ENCODE results near the gene FAT2.

FAT2 gene

DNA sequence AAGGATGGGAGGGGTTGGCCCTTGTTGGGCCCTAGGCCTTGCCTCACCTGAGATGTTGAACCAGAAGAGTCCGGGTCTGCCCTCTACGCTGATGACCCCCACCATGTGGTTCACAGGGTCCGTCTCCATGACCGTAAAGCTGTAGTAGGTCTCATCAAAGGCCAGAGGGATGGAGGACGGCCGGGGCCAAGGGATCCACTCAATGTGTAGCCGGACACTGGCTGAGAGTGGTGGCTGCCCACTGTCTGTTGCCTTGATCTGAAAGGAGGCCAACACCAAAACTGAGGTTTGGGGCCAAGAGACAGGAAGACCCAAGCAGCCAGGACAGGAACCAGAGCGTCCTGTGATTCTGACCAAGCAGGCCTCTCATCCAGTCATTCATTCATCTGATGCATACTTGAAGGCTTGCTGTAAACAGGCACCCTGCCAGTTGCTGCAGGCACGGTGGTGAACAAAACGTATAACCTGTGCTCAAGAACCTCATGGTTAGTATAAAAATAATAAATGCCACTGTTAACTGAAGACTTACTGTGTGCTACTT lies 37.9 kb downstream of the FAT2 start:
- DNase-seq: no peak

DNA sequence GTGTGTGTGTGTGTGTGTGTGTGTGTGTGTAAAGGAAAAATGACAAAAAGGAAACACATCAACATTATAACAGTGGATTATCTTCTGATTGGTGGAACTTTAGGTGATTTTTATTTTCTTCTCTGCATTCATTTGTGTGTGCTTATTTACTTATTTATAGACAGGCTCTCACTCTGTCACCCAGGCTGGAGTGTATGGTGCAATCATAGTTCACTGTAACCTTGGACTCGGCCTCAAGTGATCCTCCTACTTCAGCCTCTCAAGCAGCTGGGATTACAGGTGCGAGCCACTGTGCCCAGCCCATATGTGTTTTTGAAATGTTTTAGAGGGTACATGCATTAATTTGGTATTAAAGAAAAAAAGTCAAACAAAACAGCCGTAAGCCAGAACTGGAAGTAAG lies 39.1 kb downstream of the FAT2 start:
- DNase-seq: no peak

DNA sequence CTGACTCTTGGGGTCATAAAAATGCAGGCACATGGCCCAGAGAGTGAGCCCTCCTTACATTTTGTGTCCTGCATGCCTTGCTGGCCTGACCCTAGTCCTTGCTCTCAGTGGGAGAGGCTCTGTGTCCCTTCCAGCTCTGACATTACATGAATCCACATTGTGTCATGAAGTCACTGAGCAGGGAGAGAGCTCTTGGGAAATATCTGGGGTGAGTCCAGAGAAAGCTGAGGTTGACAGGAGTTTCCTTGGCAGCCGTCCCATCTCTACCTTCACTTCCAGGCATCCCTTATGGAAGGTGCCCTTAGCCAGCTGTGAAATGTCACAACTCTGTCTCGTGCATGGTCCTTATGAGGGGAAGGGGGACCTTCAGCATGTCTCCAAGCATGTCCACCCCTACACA lies 41.0 kb downstream of the FAT2 start:
- no peak for DNase-seq

DNA sequence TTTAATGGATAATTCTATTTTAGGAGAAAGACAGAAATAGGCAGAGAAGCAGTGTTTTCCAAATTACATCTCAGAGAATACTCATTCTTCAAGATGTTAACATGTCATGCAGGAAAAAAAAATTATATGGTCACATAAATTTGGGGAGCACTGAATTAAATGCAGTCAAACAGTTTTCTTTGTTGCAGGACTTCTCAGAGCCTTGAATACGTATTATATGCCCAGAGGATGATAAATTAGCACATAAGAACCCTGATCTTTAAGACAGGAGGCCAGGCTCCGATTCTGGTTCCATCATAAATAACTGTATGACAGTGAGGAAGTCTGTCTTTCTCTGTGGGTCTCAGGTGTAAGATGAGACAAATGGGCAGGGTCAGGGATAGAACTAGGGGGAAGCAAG lies 41.4 kb downstream of the FAT2 start:
- no peak for DNase-seq

DNA sequence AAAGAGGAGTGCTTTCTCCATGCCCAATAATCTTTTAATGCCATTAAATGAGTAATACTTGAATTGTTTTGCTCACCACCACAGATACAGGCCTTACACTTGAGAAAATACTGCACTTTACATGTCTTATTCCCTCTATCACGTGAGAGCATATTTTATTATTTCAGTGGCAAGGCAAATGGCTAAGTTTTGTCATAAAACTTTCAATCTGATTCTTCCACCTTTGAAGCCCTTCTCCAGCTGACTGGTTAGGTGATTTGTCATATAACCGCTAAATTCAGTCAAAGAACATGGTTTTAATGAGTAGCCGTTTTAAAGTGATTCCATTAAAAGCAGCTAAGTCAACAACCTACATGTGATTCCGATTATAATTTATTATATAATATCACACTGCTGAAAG lies 43.8 kb downstream of the FAT2 start:
- no peak for DNase-seq

DNA sequence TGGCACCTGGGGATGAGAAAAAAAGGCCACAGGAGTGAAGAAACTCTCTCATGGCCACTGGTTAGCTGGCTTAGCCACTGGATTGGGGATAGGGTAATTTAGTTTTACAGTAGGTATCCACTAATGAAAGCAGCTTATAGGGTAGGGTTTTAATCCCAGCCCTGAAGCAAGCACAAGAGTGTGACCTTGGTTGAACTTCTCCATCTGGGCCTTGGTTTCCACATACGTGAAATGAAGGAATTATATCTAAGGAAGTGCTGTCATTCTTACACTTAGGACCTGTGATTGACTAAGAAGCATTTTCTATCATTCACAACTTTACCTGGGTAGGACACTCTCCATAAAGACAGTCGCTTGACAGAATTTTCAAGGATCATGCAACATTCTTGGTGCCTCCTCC lies 49.6 kb downstream of the FAT2 start:
- no peak for DNase-seq
